Panc1 (cell line): ENCODE results near the gene BBS1. TPM values are rescaled to one million over a fixed set of nuclear protein-coding genes. Genes with fewer than 3 reads are reported as not detected.
"Not testable (repeated sequence)": the region's sequence is repeated elsewhere in the genome, so short reads cannot be mapped to it uniquely, and the experiment has no call there.

Experiments used
- ATAC-seq: fragments of 200-7000 bp; cut with Tn5 transposase; 2 replicates; pipeline ENCODE4 v1.9.1; 2020; ENCODE audit warnings: mild to moderate bottlenecking, moderate library complexity
- BruUV-seq: library from RNA; stranded (reverse); fragments of 400-500 nt; replicated peaks from 2 replicates; lab custom pipeline; 2021; lab: Mats Ljungman, UMichigan
- CTCF ChIA-PET: fragments of 300-600 bp; sonication (Branson Sonifier 250); formaldehyde crosslinking; loops from one replicate; lab custom pipeline; 2022; ENCODE audit warnings: antibody characterized with exemption; lab: Charles Lee
- POLR2A ChIA-PET: fragments of 300-600 bp; sonication (Branson Sonifier 250); formaldehyde crosslinking; loops from one replicate; lab custom pipeline; 2022; ENCODE audit warnings: antibody characterized with exemption; lab: Charles Lee
- DNase-seq: peaks from one replicate; pipeline ENCODE4 v3.0.0-alpha.2; 2010; ENCODE audit warnings: low read depth, low spot score
- H3K27ac ChIP-seq: 2 replicates; pipeline ENCODE4 v1.5.1; 2011; ENCODE audit warnings: mild to moderate bottlenecking, low read length, inconsistent platforms
- H3K27me3 ChIP-seq: fragments of 200-500 bp; sonication (Bioruptor generic); 2 replicates; pipeline ENCODE4 v1.6.0; 2014; ENCODE audit warnings: low read length, inconsistent platforms; ENCODE audit not compliant: control insufficient read depth, insufficient read depth
- H3K36me3 ChIP-seq: fragments of 200-500 bp; sonication (Bioruptor generic); 2 replicates; pipeline ENCODE4 v1.5.1; 2014; ENCODE audit warnings: inconsistent platforms, mild to moderate bottlenecking, low read length, moderate library complexity; ENCODE audit not compliant: control insufficient read depth, insufficient read depth
- H3K4me1 ChIP-seq: 2 replicates; pipeline ENCODE4 v1.5.1; 2011; ENCODE audit warnings: inconsistent platforms, mild to moderate bottlenecking, low read length, moderate library complexity; ENCODE audit not compliant: control insufficient read depth, insufficient read depth
- H3K4me3 ChIP-seq, 2 experiments: 2 replicates each; pipeline ENCODE4 v1.5.1; 2011 to 2012; ENCODE audit warnings: low read depth in 2 of 2, low read length in 2 of 2, mild to moderate bottlenecking in 2 of 2, inconsistent platforms in 1 of 2, moderate library complexity in 1 of 2
- H3K9me3 ChIP-seq: fragments of 200-500 bp; sonication (Bioruptor generic); 2 replicates; pipeline ENCODE4 v1.5.1; 2014; ENCODE audit warnings: low read depth, mild to moderate bottlenecking, inconsistent platforms, low read length, moderate library complexity; ENCODE audit not compliant: control insufficient read depth, insufficient read depth
- POLR2AphosphoS5 ChIP-seq: IDR thresholded peaks from 2 replicates; pipeline ENCODE4 v1.6.1; 2012; ENCODE audit warnings: mild to moderate bottlenecking, low read depth, low read length, moderate library complexity
- SIN3A ChIP-seq: IDR thresholded peaks from 2 replicates; pipeline ENCODE4 v1.6.1; 2012; ENCODE audit warnings: low read depth, mild to moderate bottlenecking, low read length, moderate library complexity, borderline replicate concordance; ENCODE audit not compliant: insufficient read depth
- TCF7L2 ChIP-seq: IDR thresholded peaks from 2 replicates; pipeline ENCODE4 v1.6.1; 2011; ENCODE audit warnings: mild to moderate bottlenecking, low read depth, low read length, inconsistent platforms
- in situ Hi-C: cut with HindIII; loops from 2 replicates; pipeline ENCODE4 v1.10.0; 2016; ENCODE audit warnings: low sequenced_read_pairs, low pct_unique_long_range_greater_than_20kb
- intact Hi-C: fragments of 100-400 bp; cut with micrococcal nuclease; formaldehyde crosslinking; loops from one replicate; pipeline ENCODE4 v1.10.0; 2022; ENCODE audit not compliant: unreplicated experiment
- total RNA-seq: library from RNA; stranded (reverse); gene quantifications from one replicate; pipeline ENCODE4 v1.2.1, GENCODE V29; 2021; ENCODE audit not compliant: unreplicated experiment
- TF ChIP-seq, protein P1 (sequence below), 2 experiments: IDR thresholded peaks; 2 replicates each; pipeline ENCODE4 v1.6.1; 2011 to 2012; ENCODE audit warnings: low read depth in 2 of 2, control low read depth in 1 of 2, low read length in 1 of 2, mild to moderate bottlenecking in 1 of 2, moderate library complexity in 1 of 2; ENCODE audit not compliant: insufficient read depth in 1 of 2
- TF ChIP-seq, protein P2 (sequence below): fragments of 450-650 bp; IDR thresholded peaks from 2 replicates; pipeline ENCODE4 v1.5.1; 2017; ENCODE audit warnings: mild to moderate bottlenecking

BBS1 gene
- total RNA-seq, 1 experiment from 2014 or later, result 26.9 TPM

GRCh38 chr11:66462911-66463310 lies 47.5 kb upstream of the BBS1 start:
- Histone ChIP-seq H3K36me3 (no peaks in the 10 kb centered on the region), H3K4me3 (no peak overlapping the region), H3K27ac (no peak overlapping the region), H3K4me1 (peaks cover 10% of the 10 kb centered on the region), H3K9me3 (no peaks in the 10 kb centered on the region), H3K27me3 (no peaks in the 10 kb centered on the region)
- POLR2A ChIA-PET, result no interaction called here
- intact Hi-C loops (no loop called here), in situ Hi-C loops (no loop called here)
- TF ChIP-seq TCF7L2, result no peak
- TF ChIP-seq, protein P1, sequence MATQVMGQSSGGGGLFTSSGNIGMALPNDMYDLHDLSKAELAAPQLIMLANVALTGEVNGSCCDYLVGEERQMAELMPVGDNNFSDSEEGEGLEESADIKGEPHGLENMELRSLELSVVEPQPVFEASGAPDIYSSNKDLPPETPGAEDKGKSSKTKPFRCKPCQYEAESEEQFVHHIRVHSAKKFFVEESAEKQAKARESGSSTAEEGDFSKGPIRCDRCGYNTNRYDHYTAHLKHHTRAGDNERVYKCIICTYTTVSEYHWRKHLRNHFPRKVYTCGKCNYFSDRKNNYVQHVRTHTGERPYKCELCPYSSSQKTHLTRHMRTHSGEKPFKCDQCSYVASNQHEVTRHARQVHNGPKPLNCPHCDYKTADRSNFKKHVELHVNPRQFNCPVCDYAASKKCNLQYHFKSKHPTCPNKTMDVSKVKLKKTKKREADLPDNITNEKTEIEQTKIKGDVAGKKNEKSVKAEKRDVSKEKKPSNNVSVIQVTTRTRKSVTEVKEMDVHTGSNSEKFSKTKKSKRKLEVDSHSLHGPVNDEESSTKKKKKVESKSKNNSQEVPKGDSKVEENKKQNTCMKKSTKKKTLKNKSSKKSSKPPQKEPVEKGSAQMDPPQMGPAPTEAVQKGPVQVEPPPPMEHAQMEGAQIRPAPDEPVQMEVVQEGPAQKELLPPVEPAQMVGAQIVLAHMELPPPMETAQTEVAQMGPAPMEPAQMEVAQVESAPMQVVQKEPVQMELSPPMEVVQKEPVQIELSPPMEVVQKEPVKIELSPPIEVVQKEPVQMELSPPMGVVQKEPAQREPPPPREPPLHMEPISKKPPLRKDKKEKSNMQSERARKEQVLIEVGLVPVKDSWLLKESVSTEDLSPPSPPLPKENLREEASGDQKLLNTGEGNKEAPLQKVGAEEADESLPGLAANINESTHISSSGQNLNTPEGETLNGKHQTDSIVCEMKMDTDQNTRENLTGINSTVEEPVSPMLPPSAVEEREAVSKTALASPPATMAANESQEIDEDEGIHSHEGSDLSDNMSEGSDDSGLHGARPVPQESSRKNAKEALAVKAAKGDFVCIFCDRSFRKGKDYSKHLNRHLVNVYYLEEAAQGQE (IDR thresholded peaks at IDR 0.05; ENCODE audit: insufficient read depth in 1 of 2, low read depth in 2 of 2, low read length in 1 of 2), result no peak
- TF ChIP-seq, protein P2, sequence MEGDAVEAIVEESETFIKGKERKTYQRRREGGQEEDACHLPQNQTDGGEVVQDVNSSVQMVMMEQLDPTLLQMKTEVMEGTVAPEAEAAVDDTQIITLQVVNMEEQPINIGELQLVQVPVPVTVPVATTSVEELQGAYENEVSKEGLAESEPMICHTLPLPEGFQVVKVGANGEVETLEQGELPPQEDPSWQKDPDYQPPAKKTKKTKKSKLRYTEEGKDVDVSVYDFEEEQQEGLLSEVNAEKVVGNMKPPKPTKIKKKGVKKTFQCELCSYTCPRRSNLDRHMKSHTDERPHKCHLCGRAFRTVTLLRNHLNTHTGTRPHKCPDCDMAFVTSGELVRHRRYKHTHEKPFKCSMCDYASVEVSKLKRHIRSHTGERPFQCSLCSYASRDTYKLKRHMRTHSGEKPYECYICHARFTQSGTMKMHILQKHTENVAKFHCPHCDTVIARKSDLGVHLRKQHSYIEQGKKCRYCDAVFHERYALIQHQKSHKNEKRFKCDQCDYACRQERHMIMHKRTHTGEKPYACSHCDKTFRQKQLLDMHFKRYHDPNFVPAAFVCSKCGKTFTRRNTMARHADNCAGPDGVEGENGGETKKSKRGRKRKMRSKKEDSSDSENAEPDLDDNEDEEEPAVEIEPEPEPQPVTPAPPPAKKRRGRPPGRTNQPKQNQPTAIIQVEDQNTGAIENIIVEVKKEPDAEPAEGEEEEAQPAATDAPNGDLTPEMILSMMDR, result no peak
- TF ChIP-seq SIN3A, result no peak
- TF ChIP-seq POLR2AphosphoS5, result no peak
- CTCF ChIA-PET, result no interaction called here
- DNase-seq (no peak), ATAC-seq (no peak)
- BruUV-seq, result no TSS peak

DNA sequence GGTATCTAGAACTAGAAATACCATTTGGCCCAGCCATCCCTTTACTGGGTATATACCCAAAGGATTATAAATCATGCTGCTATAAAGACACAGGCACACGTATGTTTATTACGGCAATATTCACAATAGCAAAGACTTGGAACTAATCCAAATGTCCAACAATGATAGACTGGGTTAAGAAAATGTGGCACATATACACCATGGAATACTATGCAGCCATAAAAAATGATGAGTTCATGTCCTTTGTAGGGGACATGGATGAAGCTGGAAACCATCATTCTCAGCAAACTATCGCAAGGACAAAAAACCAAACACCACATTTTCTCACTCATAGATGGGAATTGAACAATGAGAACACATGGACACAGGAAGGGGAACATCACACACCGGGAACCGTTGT lies 46.3 kb upstream of the BBS1 start:
- H3K4me3 ChIP-seq, H3K27ac ChIP-seq, H3K9me3 ChIP-seq, H3K36me3 ChIP-seq, DNase-seq, in situ Hi-C loops, CTCF ChIA-PET, BruUV-seq, ATAC-seq, intact Hi-C loops, H3K27me3 ChIP-seq: not testable (repeated sequence)
- POLR2A ChIA-PET, result interaction anchor here (0.6 kb wide), 1 partner anchor 188 kb away, joined by 3 read pairs; no protein-coding TSS in a partner anchor
- H3K4me1 ChIP-seq, result peaks cover 11% of the 10 kb centered on the region

- Histone ChIP-seq H3K4me3 (no peak overlapping the region), H3K27ac (no peak overlapping the region), H3K9me3 (no peaks in the 10 kb centered on the region), H3K4me1 (peaks cover 11% of the 10 kb centered on the region), H3K36me3 (no peaks in the 10 kb centered on the region), H3K27me3 (no peaks in the 10 kb centered on the region)
- CTCF ChIA-PET, result no interaction called here
- BruUV-seq, result no TSS peak
- POLR2A ChIA-PET, result interaction anchor here (0.6 kb wide), 1 partner anchor 187 kb away, joined by 3 read pairs; no protein-coding TSS in a partner anchor
- intact Hi-C loops, result no loop called here
- TF ChIP-seq TCF7L2 (no peak), SIN3A (no peak), POLR2AphosphoS5 (no peak)
- TF ChIP-seq, protein P2, result no peak
- TF ChIP-seq, protein P1 (IDR thresholded peaks at IDR 0.05; ENCODE audit: insufficient read depth in 1 of 2, low read depth in 2 of 2, low read length in 1 of 2), result no peak
- in situ Hi-C loops, result no loop called here
- ATAC-seq (no peak), DNase-seq (no peak)
These were observed 45.5 kb upstream of the BBS1 start for GRCh38 chr11:66464916-66465315.
